Measurements from ENCODE around the gene PSMD6.

GRCh38 chr3:64053117-64053516 is 29.8 kb upstream of the PSMD6 start:
- no peak for TF ChIP-seq CTCF (conservative IDR thresholded peaks at IDR 0.05 in 1 of 2, IDR thresholded peaks at IDR 0.05 in 1 of 2; ENCODE audit: low read depth in 1 of 2, low read length in 2 of 2)
- no peak for TF ChIP-seq EZH2 (IDR thresholded peaks at IDR 0.05; ENCODE audit: low read length, missing control alignments)
